Naive thymus-derived CD4-positive, alpha-beta T cell (primary cell): Measurements from ENCODE around the gene SLC22A12. TPM values are rescaled to one million over a fixed set of nuclear protein-coding genes. Genes with fewer than 3 reads are reported as not detected.
"Not testable (repeated sequence)": the region's sequence is repeated elsewhere in the genome, so short reads cannot be mapped to it uniquely, and the experiment has no call there.

ENCODE experiments used
- ATAC-seq: fragments of 150-1000 bp; cut with Tn5 transposase; 2 replicates; pipeline ENCODE4 v1.10.0; 2021; ENCODE audit warnings: mild to moderate bottlenecking, moderate library complexity
- CTCF ChIA-PET: fragments of 350-600 bp; sonication (Branson Sonifier 250); formaldehyde crosslinking; loops from one replicate; lab custom pipeline; 2021; ENCODE audit warnings: antibody characterized with exemption; lab: Charles Lee
- POLR2A ChIA-PET: fragments of 350-600 bp; sonication (Branson Sonifier 250); formaldehyde crosslinking; loops from one replicate; lab custom pipeline; 2021; ENCODE audit warnings: antibody characterized with exemption, inconsistent platforms; lab: Charles Lee
- DNase-seq, 9 donors: peaks; one replicate each; pipeline versions ENCODE4 v3.0.0 to v3.0.0-alpha.2; 2020 to 2022; ENCODE audit warnings: mixed read lengths in 1 of 9
- H3K27ac ChIP-seq: one replicate; pipeline ENCODE4 v1.7.0; 2013; ENCODE audit warnings: mild to moderate bottlenecking, low read depth, low read length, moderate library complexity
- H3K27me3 ChIP-seq, 2 donors: one replicate each; pipeline ENCODE4 v1.7.0; 2013; ENCODE audit warnings: low read length in 2 of 2, mild to moderate bottlenecking in 2 of 2, moderate library complexity in 2 of 2; ENCODE audit not compliant: control insufficient read depth in 2 of 2, insufficient read depth in 2 of 2
- H3K36me3 ChIP-seq, 3 experiments: 1 replicate in 2 of 3; 2 replicates in 1 of 3; pipeline ENCODE4 v1.7.0; 2013; ENCODE audit warnings: low read length in 3 of 3, mild to moderate bottlenecking in 3 of 3, moderate library complexity in 1 of 3; ENCODE audit not compliant: insufficient read depth in 3 of 3, control insufficient read depth in 2 of 3
- H3K4me1 ChIP-seq, 2 donors: one replicate each; pipeline ENCODE4 v1.7.0; 2013; ENCODE audit warnings: low read length in 2 of 2, mild to moderate bottlenecking in 2 of 2, moderate library complexity in 1 of 2; ENCODE audit not compliant: control insufficient read depth in 2 of 2, insufficient read depth in 2 of 2
- H3K4me3 ChIP-seq: 2 replicates; pipeline ENCODE4 v1.7.0; 2013; ENCODE audit warnings: mild to moderate bottlenecking, low read length
- H3K9me3 ChIP-seq, 3 experiments: 1 replicate in 2 of 3; 2 replicates in 1 of 3; pipeline ENCODE4 v1.7.0; 2013; ENCODE audit warnings: low read length in 3 of 3; ENCODE audit not compliant: control insufficient read depth in 2 of 3
- H3K27ac Mint-ChIP-seq, 9 donors: one replicate each; pipeline ENCODE4 v1.8.0; 2020 to 2022; ENCODE audit warnings: mixed read lengths in 9 of 9, mild to moderate bottlenecking in 8 of 9, moderate library complexity in 5 of 9, inconsistent platforms in 2 of 9
- H3K27me3 Mint-ChIP-seq, 5 donors: one replicate each; pipeline ENCODE4 v1.8.0; 2021 to 2022; ENCODE audit warnings: mixed read lengths in 5 of 5, mild to moderate bottlenecking in 1 of 5
- H3K36me3 Mint-ChIP-seq, 5 donors: one replicate each; pipeline ENCODE4 v1.8.0; 2020 to 2022; ENCODE audit warnings: mixed read lengths in 5 of 5, mild to moderate bottlenecking in 3 of 5, inconsistent platforms in 1 of 5
- H3K4me1 Mint-ChIP-seq, 7 donors: one replicate each; pipeline ENCODE4 v1.8.0; 2020 to 2022; ENCODE audit warnings: mixed read lengths in 7 of 7, mild to moderate bottlenecking in 3 of 7, inconsistent platforms in 1 of 7
- H3K4me3 Mint-ChIP-seq, 10 donors: one replicate each; pipeline ENCODE4 v1.8.0; 2020 to 2022; ENCODE audit warnings: mild to moderate bottlenecking in 10 of 10, mixed read lengths in 10 of 10, moderate library complexity in 6 of 10, inconsistent platforms in 2 of 10
- H3K9me3 Mint-ChIP-seq, 11 donors: one replicate each; pipeline ENCODE4 v1.8.0; 2020 to 2022; ENCODE audit warnings: mixed read lengths in 11 of 11, mild to moderate bottlenecking in 4 of 11, inconsistent platforms in 1 of 11, moderate library complexity in 1 of 11
- intact Hi-C, 2 donors: fragments of 100-400 bp; cut with micrococcal nuclease; formaldehyde crosslinking; loops; one replicate each; pipeline ENCODE4 v1.15.1; 2023
- polyA plus RNA-seq, 2 donors: library from polyadenylated mRNA; unstranded; fragments of 300-500 nt; fragmentation: Illumina TruSeq; gene quantifications; one replicate each; pipeline ENCODE4 v1.2.3, GENCODE V29; 2021
- total RNA-seq, 6 experiments: library from RNA in 5 of 6; stranded (reverse) in 5 of 6; gene quantifications; 1 replicate in 5 of 6; 2 replicates in 1 of 6; pipeline ENCODE4 v1.2.3 and lab custom pipeline; 2021 to 2026

The SLC22A12 gene
- total and polyA plus RNA-seq, 7 experiments from 2014 or later = not detected

DNA sequence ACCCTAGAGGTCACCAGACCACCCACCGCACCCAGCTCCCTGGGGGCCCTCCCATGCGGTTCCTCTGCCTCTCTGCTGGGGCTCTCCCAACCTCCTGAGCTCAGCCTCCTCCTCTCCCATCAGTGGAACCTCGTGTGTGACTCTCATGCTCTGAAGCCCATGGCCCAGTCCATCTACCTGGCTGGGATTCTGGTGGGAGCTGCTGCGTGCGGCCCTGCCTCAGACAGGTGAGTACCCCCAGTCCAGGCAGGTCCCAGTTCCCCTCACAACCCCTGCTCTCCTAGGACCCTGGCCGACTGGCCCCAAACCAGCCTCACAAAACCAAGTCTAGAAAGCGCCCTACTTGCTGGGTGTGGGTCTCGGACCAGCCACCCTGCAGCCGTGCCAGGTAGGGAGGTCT is 1.6 kb downstream of the SLC22A12 start:
- peaks cover 0 to 10% (median 0%) of the 10 kb centered on the region in 5 donors for H3K36me3 Mint-ChIP-seq
- no peak for ATAC-seq

DNA sequence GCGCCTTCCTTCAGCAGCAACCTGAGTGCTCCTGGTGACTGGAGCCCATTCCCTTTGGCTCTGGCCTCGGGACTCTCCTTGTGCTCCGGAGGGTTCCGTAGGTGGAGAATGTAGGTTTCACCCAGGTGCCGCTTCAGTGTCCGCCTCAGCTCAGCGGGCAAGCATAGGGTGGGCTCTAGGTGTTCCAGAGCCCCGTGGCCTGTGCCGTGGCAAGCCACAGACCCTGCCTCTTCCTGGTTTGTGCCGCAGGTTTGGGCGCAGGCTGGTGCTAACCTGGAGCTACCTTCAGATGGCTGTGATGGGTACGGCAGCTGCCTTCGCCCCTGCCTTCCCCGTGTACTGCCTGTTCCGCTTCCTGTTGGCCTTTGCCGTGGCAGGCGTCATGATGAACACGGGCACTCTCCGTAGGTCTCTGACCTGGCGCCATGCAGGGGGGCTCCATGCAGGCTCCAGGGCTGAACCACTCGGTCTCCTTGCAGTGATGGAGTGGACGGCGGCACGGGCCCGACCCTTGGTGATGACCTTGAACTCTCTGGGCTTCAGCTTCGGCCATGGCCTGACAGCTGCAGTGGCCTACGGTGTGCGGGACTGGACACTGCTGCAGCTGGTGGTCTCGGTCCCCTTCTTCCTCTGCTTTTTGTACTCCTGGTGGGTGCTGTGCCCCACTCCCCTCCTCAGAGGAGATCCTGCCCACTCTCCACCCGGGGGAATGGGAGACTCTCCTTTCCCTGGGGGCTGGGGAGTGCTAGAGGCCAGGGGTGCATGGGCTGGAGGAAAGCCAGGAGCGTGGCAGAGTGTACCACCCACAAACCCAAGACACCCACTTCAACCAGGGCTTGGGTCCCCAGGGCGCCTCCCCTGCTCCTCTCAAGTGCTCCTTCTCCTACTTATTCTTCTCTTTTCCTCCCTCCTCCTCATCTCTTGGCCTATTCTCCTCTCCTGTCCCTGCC is 2.4 kb downstream of the SLC22A12 start:
- H3K9me3 ChIP-seq = no peaks in the 10 kb centered on the region
- POLR2A ChIA-PET = no interaction called here
- ATAC-seq = no peak

More for the DNA sequence above, 1.6 kb downstream of the SLC22A12 start:
- Histone ChIP-seq H3K27ac (no peak overlapping the region), H3K4me1 (no peaks in the 10 kb centered on the region), H3K9me3 (no peaks in the 10 kb centered on the region), H3K27me3 (no peaks in the 10 kb centered on the region), H3K36me3 (no peaks in the 10 kb centered on the region), H3K4me3 (no peak overlapping the region)
- CTCF ChIA-PET = no interaction called here
- H3K9me3 Mint-ChIP-seq = peaks cover 8 to 16% (median 10%) of the 10 kb centered on the region in 11 donors
- no peaks in the 10 kb centered on the region for H3K4me1 Mint-ChIP-seq
- H3K27ac Mint-ChIP-seq = no peak overlapping the region
- no peak overlapping the region for H3K4me3 Mint-ChIP-seq
- H3K27me3 Mint-ChIP-seq = peaks cover 0 to 11% (median 10%) of the 10 kb centered on the region in 5 donors
- POLR2A ChIA-PET = no interaction called here
- DNase-seq = no peak
- intact Hi-C loops = no loop called here

DNA sequence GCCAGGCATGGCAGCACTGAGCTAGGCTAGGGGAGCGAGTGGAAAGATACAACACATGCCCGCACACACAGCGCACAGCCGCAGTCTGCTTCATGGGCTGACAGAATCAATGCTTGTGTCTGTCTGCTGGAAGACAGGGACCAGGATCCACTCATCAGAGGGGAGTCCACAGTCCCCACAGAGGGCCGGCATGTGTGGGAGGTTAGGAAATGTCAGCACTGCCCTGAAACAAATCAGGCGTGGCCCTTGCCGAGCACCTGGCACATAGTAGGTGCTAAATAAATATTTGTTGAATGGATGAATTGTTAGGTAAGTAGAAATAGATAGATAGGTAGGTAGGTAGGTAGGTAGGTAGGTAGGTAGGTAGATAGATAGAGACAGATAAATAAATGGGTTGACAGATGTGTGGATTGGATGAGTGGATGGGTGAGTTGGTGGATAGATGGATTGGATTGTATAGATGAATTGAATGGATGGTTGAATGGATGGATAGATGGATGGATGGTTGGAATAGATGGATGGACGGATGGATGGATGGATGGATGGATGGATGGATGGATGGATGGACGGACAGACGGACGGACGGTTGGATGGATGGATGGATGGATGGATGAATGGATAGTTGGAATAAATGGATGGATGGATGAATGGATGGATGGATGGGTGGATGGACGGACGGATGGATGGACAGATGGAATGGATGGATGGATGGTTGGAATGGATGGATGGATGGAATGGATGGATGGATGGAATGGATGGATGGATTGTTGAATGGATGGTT is 3.3 kb downstream of the SLC22A12 start:
- H3K4me3 Mint-ChIP-seq = no peak overlapping the region
- ChIA-PET CTCF (no interaction called here), POLR2A (no interaction called here)
- Histone ChIP-seq H3K27me3 (no peaks in the 10 kb centered on the region), H3K4me1 (no peaks in the 10 kb centered on the region), H3K27ac (no peak overlapping the region), H3K9me3 (no peaks in the 10 kb centered on the region), H3K36me3 (no peaks in the 10 kb centered on the region), H3K4me3 (no peak overlapping the region)
- intact Hi-C loops = no loop called here
- H3K27ac Mint-ChIP-seq = no peak overlapping the region
- peaks cover 0 to 1% (median 0%) of the 10 kb centered on the region in 11 donors for H3K9me3 Mint-ChIP-seq
- H3K36me3 Mint-ChIP-seq = no peaks in the 10 kb centered on the region
- ATAC-seq (no peak), DNase-seq (no peak)
- H3K27me3 Mint-ChIP-seq = peaks cover 0 to 3% (median 0%) of the 10 kb centered on the region in 5 donors
- no peaks in the 10 kb centered on the region for H3K4me1 Mint-ChIP-seq

More for the DNA sequence above, 2.4 kb downstream of the SLC22A12 start:
- Mint-ChIP-seq H3K4me1 (no peaks in the 10 kb centered on the region), H3K4me3 (no peak overlapping the region), H3K9me3 (peaks cover 1 to 8% (median 3%) of the 10 kb centered on the region in 11 donors), H3K36me3 (peaks cover 0 to 3% (median 0%) of the 10 kb centered on the region in 5 donors), H3K27ac (no peak overlapping the region), H3K27me3 (peaks cover 0 to 5% (median 3%) of the 10 kb centered on the region in 5 donors)
- no peaks in the 10 kb centered on the region for H3K27me3 ChIP-seq
- CTCF ChIA-PET = interaction anchor here (0.5 kb wide), 1 partner anchor 143 kb away, joined by 7 read pairs; no protein-coding TSS in a partner anchor
- H3K4me3 ChIP-seq = no peak overlapping the region
- H3K36me3 ChIP-seq = no peaks in the 10 kb centered on the region
- H3K27ac ChIP-seq = no peak overlapping the region
- no peak for DNase-seq
- intact Hi-C loops = no loop called here
- H3K4me1 ChIP-seq = no peaks in the 10 kb centered on the region

DNA sequence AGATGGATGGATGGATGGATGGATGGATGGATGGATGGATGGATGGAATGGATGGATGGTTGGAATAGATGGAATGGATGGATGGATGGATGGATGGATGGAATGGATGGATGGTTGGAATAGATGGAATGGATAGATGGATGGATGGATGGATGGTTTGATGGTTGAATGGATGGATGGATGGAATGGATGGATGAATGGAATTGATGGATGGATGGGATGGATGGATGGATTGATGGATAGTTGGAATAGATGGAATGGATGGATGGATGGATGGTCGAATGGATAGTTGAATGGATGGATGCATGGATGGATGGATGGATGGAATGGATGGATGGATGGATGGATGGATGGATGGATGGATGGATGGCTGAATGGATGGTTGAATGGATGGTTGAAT is 4.9 kb downstream of the SLC22A12 start:
- H3K4me1 Mint-ChIP-seq, CTCF ChIA-PET, H3K4me3 ChIP-seq, H3K27ac ChIP-seq, DNase-seq, H3K27me3 Mint-ChIP-seq, H3K9me3 ChIP-seq, H3K27me3 ChIP-seq, POLR2A ChIA-PET, ATAC-seq, H3K36me3 Mint-ChIP-seq, H3K27ac Mint-ChIP-seq, H3K9me3 Mint-ChIP-seq, H3K36me3 ChIP-seq, H3K4me1 ChIP-seq, intact Hi-C loops, H3K4me3 Mint-ChIP-seq: not testable (repeated sequence)

DNA sequence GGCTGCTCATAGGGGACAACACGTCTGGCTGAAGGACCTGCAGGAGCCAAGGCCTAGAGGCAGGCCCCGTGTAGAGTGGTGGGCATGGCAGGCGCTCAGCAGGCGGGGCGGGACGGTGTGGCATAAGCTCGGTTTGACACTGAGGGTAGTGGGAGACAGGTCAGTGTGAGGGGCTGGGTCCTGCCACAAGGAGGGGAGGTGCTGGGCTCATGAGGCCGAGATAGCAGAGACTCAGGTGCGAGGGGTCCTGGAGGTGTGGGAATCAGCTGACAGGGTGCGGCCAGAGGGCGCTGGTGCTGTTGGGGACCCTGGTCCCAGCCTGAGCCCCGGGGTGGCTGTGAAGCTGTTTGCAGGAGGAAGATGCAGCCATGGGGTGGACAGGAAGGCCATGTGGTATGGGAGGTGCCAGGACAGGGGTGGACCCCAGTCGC is 6.7 kb downstream of the SLC22A12 start:
- H3K4me1 Mint-ChIP-seq = no peaks in the 10 kb centered on the region
- no peaks in the 10 kb centered on the region for H3K9me3 Mint-ChIP-seq
- Histone ChIP-seq H3K36me3 (no peaks in the 10 kb centered on the region), H3K4me3 (no peak overlapping the region), H3K4me1 (no peaks in the 10 kb centered on the region), H3K27ac (no peak overlapping the region), H3K9me3 (no peaks in the 10 kb centered on the region), H3K27me3 (no peaks in the 10 kb centered on the region)
- no peak overlapping the region for H3K4me3 Mint-ChIP-seq
- intact Hi-C loops = no loop called here
- H3K27me3 Mint-ChIP-seq = no peaks in the 10 kb centered on the region
- POLR2A ChIA-PET = interaction anchor here (1.1 kb wide), 1 partner anchor 17 kb away, joined by 3 read pairs; no protein-coding TSS in a partner anchor
- no peak for DNase-seq
- no peaks in the 10 kb centered on the region for H3K36me3 Mint-ChIP-seq
- no peak overlapping the region for H3K27ac Mint-ChIP-seq
- CTCF ChIA-PET = no interaction called here
- no peak for ATAC-seq

DNA sequence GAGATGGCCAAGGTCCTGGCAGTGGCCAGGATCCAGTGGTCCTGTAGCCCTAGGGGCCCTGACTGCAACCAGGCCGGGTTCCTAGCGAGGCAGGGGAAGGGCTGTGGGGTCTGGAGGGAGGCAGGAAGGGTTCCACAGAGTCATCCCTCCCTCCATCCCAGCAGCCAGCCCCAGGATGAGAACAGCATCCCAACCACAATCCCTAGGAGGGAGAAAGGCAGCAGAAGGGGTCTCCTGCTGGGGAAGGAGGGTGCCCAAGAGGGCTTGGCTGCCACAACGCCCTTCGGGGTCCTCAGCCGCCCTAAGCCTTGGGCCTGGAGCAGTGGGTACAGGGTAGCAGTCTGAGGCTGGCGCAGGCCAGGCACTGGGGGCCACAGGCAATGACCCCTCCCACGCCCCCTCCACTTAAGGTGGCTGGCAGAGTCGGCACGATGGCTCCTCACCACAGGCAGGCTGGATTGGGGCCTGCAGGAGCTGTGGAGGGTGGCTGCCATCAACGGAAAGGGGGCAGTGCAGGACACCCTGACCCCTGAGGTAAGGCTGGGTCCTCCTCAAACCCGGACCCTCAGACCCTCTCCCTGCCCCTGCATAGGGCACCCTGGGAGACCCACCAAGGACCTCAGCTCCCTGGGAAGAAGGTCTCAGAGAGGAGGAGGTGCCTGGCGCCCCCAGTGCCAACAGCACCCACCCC is 7.2 kb downstream of the SLC22A12 start:
- no peak overlapping the region for H3K4me3 ChIP-seq
- H3K4me3 Mint-ChIP-seq = no peak overlapping the region
- no peaks in the 10 kb centered on the region for H3K36me3 Mint-ChIP-seq
- ChIA-PET POLR2A (no interaction called here), CTCF (no interaction called here)
- H3K9me3 Mint-ChIP-seq = no peaks in the 10 kb centered on the region
- H3K27me3 ChIP-seq = no peaks in the 10 kb centered on the region
- no peaks in the 10 kb centered on the region for H3K4me1 ChIP-seq
- DNase-seq (no peak), ATAC-seq (no peak)
- no peaks in the 10 kb centered on the region for H3K9me3 ChIP-seq
- intact Hi-C loops = no loop called here
- no peak overlapping the region for H3K27ac Mint-ChIP-seq
- no peaks in the 10 kb centered on the region for H3K36me3 ChIP-seq
- no peaks in the 10 kb centered on the region for H3K27me3 Mint-ChIP-seq
- H3K27ac ChIP-seq = no peak overlapping the region
- H3K4me1 Mint-ChIP-seq = no peaks in the 10 kb centered on the region
